Dermis microvascular lymphatic vessel endothelial cell (primary cell): Measurements from ENCODE around the gene ARHGAP27. TPM values are rescaled to one million over a fixed set of nuclear protein-coding genes. Genes with fewer than 3 reads are reported as not detected.
"Not testable (repeated sequence)": the region's sequence is repeated elsewhere in the genome, so short reads cannot be mapped to it uniquely, and the experiment has no call there.

Experiments used
- DNase-seq, 2 donors: peaks; one replicate each; pipeline versions ENCODE4 v3.0.0 to v3.0.0-alpha.2; 2010; ENCODE audit warnings: low read depth in 2 of 2
- total RNA-seq: library from RNA; depleted of rRNA; stranded (reverse); fragments of >200 nt; gene quantifications from 2 replicates; pipeline ENCODE4 v1.2.1, GENCODE V29; 2014

Gene ARHGAP27
- total RNA-seq, 1 donor from 2014 or later = 19.3 TPM

- no peak for DNase-seq
These were observed 69.2 kb downstream of the ARHGAP27 start for GRCh38 chr17:45363498-45363897.

- no peak for DNase-seq
These were observed 70.7 kb downstream of the ARHGAP27 start for GRCh38 chr17:45361976-45362375.

DNA sequence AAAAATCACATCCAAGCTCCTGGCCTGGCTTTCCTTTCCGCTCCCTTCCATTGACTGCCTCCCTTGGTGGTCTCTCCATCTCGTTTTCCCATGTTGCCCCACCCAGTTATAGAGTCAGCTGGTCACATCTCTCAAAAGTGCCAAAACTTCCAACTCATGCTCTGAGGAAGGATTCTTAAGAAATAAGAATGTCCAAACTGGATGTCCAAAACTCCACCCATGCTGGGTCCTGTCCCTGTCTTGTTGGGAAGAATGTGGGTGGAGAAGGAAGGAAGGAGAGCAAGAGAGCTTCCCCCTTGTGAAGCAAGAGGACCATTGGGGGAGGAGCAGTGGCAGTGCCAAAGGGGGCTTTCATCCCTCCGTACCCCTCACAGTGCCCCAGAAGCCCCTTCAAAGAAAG lies 71.2 kb downstream of the ARHGAP27 start:
- DNase-seq = no peak

GRCh38 chr17:45357364-45357997 lies 75.2 kb downstream of the ARHGAP27 start:
- no peak for DNase-seq

- no peak for DNase-seq
These were observed 77.6 kb downstream of the ARHGAP27 start for GRCh38 chr17:45355087-45355486.

DNA sequence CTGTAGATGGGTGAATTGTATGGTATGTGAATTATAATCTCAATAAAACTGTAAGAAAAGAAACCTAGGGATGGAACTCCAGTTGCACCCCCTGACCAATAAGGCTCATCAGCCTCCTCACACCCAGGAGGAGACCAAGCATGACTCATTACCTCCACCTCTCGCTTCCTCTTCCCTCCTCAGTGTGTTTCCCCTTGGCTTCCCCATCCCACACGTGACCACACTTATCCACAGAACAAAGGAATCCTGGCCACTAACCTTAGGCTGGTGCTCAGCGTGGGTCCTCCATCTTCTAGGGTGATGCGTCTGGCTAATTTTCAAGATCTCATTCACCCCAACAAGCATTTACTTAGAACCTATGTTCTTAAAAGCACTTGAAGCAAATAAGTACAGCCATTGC lies 79.6 kb downstream of the ARHGAP27 start:
- peak in 1 of 2 donors; percentile 32 for DNase-seq

DNA sequence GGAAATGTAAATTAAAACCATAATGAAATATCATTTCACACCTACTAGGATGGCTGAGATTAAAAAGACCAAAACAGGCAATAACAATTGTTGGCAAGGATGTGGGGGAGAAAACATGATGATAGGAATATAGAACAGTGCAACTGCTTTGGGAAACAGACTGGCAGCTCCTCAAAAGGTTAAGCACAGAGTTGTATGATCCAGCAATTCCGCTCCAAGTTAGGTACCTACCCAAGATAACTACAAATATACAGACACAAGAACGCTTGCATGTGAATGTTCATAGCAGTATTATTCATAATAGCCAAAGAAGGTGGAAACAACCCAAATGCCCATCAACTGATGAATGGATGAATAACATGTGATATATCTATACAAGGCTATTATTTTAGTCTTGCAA lies 80.8 kb downstream of the ARHGAP27 start:
- DNase-seq = no peak

- no peak for DNase-seq
These were observed 85.2 kb downstream of the ARHGAP27 start for GRCh38 chr17:45347444-45347843.

GRCh38 chr17:45346216-45347015 lies 86.3 kb downstream of the ARHGAP27 start:
- DNase-seq = no peak

GRCh38 chr17:45345554-45346215 lies 87.0 kb downstream of the ARHGAP27 start:
- DNase-seq = peak in 1 of 2 donors; percentile 58

DNA sequence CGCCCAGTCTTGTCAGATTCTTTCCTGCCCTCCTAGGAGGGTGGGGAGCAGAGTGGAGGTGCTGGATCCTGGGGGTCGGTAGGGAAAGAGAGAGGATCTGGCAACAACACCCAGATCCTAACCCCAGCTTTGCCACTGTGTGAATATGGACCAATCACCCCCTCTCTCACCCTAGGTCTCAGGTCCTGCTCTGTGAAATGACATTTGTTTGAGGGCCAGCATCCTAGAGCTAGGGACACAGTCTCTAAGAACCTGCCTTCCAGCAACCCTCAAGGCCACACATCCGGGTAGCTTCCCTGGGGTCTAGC lies 87.5 kb downstream of the ARHGAP27 start:
- DNase-seq = no peak

GRCh38 chr17:45343967-45344664 lies 88.6 kb downstream of the ARHGAP27 start:
- DNase-seq = not testable (repeated sequence)

Other genes starting within 250 kb of the ARHGAP27 start
- gene FMNL1, start 211.0 kb downstream of the ARHGAP27 start, total RNA-seq = 2.6 and 2.9 TPM in 2 replicates
- gene SPATA32, start 170.8 kb downstream of the ARHGAP27 start, total RNA-seq = not detected in 2 replicates
- 1.4 and 1.9 TPM in 2 replicates for gene MAP3K14, start 115.8 kb downstream of the ARHGAP27 start, total RNA-seq
- gene PLEKHM1, start 57.9 kb upstream of the ARHGAP27 start, total RNA-seq = 12.7 and 21.7 TPM in 2 replicates